HG03135 (cell line): ENCODE results near the gene TMEM143.
"Not testable (repeated sequence)": the region's sequence is repeated elsewhere in the genome, so short reads cannot be mapped to it uniquely, and the experiment has no call there.

Experiments
- ATAC-seq: cut with Tn5 transposase; IDR thresholded peaks from one replicate; pipeline ENCODE4 v1.9.1; 2021; ENCODE audit warnings: mild to moderate bottlenecking, moderate library complexity; ENCODE audit not compliant: unreplicated experiment

The TMEM143 gene

DNA sequence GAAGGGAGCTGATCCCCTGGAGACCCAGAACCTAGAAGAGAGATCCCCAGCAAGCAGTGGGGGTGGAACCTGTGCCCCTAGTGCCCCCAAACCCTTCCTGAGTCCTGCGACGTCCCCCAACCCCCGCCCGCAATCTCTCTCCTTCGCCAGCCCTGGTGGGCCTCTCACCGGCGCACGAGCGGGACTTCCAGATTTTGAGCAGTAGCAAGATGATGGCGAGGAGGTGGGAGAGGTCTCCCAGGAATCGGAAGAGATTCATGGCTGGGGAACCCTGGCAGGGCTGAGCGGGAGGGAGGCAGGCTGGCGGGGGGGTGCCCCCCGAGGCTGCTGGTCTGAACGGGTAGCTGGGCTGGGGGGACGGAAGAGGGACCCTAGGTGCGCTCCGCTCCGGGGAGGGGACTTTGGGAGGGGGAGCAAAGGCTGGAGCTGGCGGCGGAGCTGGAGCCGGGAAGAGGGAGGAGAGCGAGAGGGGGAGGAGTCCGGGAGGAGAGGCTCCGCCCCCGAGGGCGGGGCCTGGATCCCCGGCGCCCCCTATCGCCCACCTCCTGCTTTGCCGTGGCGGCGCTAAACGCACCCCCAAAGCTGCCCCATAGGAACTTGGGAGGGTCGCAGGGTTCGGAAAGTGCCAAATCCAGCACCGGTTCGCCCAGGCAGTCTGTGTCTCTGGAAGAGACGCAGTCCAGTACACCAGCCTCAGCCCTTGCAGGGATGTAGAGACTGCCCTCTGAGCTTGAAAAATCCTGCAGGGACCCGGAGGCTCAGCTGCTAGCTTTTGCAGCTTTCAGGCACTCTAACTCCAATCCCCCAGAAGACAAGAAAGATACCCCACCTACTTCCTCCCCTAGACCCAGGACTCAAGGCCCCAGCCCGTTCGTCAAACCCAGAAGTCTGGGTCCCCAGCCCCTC lies 27.6 kb upstream of the TMEM143 start, which contains the start of gene KDELR1:
Gene KDELR1 (minus strand): TSS at position 452 of the 906 bp plus-strand sequence. CDS start 193 bp downstream, at position 259.
- ATAC-seq = peak; percentile 77

DNA sequence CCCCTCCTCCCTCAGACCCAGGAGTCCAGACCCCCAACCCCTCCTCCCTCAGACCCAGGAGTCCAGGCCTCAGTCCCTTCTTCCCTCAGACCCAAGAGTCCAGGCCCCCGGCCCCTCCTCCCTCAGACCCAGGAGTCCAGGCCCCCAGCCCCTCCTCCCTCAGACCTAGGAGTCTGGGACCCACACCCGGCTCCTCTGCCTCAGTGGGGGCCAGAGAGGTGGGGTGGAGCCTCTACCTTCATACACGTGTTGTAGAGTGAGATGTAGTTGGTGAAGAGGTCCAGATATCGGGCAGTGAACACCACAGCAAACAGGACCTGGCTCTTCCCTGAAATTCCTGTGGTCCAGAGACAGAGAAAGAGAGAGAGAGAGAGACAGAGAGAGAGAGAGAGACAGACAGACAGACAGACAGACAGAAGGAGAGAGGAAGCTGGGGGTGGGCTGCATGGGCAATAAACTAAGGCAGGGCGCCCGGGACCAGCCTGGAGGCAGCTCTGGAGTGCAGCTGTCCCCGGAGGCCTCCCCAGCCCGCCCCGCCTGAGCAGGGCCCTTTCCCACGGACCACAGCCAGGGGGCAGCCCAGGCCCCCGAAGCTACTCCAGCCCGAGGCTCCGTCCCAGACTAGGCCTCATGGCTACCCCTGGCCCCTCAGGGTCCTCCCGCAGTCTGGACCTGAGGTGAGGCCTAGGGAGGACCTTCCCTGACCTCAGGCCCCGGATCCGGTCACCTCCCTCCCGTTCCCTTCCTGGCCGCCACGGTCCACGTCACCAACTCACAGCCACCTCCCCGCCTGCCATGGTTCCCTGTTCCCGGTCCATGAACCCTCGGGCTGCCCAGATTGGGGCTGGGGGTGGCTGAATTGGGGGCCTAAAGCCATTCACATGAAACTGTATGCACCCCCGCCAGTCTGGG lies 26.7 kb upstream of the TMEM143 start:
- ATAC-seq = no peak

DNA sequence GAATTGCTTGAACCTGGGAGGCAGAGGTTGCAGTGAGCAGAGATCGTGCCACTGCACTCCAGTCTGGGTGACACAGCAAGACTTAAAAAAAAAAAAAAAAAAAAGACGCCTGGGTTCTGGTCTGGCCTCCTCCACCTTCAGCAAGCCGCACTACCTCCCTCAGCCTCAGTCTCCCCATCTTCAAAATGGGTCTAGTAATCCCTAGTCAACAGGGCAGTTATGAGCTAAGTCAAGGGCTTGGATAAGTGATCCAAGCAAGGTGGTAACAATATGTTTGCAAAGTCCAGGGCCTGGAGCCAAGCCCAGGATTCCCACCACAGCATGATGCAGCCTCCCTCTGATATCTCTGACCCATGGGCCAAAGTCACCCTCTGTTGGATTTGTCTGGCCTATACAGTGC lies 23.2 kb upstream of the TMEM143 start:
- ATAC-seq = no peak

DNA sequence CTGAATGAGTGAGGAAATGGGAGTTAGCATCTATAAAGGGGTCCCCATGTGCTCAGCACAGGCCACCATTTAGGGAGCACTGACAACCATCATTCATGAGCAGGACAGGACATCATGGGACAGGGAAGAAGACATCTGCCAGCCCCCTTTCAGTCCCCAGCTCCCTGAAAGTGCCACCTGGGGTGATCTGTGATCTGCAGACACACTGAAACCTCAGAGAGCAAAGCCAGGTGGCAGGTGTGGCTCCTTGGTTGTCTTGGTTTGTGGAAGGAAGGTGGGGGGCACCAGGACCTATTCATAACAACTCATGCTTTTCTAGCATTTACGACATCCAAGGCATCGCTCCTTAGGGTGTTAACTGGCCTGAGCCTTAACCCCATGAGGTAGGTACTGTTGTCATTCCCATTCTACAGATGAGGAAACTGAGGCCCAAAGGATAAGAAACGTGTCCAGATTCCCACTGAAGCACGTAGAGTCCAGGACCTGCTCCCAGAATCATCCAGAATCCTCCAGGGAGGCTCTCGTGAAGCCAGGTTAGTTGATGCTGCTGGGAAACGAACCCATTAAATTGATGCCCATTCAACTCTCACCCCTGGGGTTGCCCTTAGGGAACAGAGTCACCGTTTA lies 21.8 kb upstream of the TMEM143 start:
- no peak for ATAC-seq

DNA sequence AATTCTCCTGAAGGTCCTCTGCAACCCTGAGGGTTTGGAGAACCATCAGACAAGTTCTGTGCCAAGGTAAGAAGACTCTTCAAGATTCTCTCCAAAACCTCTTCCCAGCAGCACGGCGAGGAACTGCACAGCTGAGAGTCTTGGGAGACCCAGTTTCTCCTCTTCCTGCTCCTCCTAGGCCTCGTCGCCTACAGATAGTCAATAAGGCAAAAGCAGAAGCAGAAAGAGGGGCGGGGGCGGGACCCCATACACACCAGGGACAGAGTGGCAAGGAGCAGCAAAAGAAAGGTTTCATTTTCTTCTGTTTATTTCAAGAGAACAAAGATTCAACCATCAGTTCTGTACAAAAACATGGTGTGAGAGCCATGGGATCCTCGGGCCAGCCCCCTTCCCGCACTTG lies 18.5 kb upstream of the TMEM143 start:
- no peak for ATAC-seq

DNA sequence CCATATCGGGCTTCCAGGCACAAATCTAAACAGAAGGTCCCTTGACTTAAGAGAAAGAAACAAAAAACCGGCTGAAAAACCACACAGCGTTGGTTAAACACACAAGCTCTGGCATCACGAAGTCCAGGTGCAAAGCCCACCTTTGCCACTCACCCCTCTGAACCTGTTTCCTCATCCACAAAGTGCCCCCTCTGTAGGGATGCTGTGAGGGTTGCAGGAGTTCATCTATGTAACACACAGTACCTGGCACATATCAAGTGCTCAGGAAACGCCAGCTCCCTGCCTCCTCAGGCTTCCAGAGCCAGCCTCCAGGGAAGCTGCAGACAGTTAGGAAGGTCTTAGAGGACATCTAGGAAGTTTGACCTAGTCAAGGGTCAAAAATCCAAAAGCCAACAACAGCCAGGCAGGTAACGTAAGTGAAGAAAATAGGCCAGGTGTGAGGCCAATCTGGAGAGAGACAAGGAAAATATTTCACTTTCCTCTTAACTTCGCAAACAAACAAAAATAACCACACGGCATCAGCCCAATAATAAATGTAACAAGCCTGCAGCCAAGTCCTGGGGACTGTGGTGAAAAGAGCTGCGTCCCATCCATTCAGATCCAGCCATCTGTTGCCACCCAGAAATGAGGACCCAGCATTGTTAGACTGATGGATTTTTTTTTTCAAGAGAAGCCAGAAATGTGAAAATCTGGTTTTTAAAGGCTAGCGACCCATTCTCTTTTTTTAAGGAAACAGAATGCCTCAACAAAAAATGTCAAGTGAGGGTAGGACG lies 17.6 kb upstream of the TMEM143 start:
- ATAC-seq = no peak

DNA sequence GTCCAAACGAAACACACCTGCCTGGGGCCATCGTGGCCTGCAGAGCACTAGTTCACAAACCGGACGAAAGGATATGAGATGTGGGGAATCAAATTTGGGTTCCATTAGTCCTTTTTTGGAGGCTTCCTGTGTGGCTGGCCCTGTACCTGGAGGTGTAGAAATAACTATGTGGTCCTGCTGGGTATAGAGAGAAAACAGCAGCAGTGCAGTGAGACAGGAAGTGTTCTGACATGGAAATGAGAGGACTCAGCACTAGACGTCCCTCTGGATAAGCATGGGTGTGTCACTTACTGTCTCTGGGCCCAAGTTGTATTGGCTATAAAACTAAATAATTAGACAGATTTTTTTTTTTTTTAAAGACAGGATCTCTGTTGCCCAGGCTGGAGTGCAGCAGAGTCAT lies 15.3 kb upstream of the TMEM143 start:
- ATAC-seq = no peak

DNA sequence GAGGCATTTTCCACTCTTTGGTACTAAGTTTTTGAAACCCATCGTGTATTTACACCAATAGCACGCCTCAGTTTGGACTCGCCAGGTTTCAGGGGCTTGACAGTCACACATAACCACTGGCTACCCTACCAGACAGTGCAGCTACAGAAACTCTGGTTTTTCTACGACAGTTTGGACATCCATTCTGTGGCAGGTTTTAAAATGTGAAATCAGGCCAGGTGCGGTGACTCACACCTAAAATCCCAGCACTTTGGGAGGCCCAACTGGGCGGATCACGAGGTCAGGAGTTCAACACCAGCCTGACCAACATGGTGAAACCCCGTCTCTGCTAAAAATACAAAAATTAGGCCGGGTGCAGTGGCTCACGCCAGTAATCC lies 14.4 kb upstream of the TMEM143 start:
- no peak for ATAC-seq

DNA sequence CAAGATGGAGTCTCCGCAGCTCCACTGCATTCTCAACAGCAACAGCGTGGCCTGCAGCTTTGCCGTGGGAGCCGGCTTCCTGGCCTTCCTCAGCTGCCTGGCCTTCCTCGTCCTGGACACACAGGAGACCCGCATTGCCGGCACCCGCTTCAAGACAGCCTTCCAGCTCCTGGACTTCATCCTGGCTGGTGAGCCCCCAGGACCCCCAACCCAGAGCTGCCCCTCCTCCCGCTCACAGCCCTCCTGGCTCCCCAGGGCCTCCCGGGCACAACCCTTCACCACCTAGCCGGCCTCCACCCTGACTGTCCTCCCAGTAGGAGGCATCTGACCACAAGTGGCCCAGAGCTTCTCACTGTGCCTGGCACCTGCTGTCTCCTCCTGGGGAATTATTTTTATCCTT lies 9.8 kb upstream of the TMEM143 start:
- ATAC-seq = no peak

DNA sequence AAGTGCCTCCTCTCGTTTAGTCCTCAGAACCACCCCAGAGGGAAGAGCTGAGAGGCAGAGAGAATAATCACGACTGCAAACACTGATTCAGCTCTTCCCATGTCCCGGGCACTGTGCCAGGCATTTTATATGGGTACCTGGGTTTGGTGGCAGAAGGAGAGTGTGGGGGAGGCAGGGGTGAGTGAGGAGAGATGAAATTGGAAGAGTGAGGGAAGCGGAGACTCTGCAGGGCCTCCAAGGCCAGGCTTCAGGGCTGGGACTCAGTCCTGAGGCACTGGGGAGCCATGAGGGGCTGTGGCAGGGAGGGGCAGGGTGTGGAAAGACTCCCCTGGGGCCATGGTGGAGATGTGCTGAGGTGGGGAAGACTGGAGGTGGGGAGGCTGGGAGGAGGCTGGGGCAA lies 9.2 kb upstream of the TMEM143 start:
- ATAC-seq = no peak

DNA sequence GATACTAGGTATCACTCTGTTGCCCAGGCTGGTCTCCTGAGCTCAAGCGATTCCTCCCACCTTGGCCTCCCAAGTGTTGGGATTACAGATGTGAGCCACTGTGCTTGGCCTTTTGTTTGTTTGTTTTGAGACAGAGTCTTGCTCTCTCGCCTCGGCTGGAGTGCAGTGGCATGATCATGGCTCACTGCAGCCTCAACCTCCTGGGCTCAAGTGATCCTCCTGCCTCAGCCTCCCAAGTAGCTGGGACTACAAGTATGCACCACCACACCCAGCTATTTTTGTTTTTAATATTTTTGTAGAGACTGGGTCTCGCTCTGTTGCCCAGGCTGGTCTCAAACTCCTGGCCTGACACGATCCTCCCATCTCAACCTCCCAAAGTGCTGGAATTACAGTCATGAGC lies 8.0 kb upstream of the TMEM143 start:
- ATAC-seq = not testable (repeated sequence)

DNA sequence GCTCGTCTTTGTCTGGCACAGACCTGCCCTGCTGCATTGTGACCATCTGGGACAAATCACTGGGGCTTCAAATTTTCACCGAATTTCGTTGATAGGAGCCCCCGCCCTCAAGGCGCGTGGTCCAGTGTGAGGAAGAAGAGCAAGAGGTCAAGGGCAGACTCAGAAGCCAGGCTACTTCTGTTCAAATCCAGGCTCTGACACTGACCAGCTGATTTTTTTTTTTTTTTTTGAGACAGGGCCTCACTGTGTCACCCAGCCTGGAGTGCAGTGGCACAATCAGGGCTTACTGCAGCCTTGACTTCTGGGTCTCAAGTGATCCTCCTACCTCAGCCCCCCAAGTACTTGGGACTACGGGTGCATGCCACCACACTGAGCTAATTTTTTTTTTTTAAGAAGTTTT lies 7.6 kb upstream of the TMEM143 start:
- no peak for ATAC-seq

DNA sequence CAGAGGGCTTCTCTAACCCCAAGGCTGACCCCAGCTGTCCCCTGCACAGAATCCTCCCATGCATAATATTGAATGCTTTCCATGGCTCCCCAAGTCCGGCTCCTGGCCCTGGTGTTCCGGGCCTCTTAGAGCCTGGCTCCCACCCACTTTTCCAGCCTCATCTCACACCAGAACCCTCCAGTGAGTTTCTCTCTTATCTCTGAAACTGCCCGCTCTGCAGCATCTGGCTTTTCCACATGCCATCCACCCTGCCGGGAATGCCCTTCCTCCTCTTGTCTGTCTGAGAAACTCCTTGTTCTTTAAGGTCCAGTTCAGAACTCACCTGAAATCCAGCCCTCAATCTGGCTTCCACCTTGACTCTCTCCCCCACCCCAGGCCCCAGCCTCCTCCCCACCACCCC lies 7.2 kb upstream of the TMEM143 start:
- no peak for ATAC-seq

DNA sequence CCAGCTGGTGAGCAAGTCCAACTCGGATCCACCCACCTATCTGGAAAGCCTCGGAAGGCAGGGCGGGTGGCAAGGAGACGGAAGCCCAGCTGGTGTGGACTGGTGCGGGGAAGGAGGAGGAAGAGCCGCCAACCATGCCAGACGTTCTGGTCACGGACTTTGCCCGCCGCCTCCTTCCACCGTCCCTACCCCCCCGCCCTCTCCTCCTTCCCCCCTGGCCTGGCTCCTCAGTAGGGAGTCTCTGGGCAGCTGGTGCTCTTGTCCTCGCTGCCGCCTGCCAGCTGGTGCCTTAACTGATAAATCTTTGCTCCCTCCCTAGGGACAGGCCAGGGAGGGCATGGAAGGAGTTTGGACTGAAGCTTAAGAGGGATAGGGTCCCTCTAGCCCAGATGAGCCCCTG lies 5.2 kb upstream of the TMEM143 start:
- no peak for ATAC-seq

DNA sequence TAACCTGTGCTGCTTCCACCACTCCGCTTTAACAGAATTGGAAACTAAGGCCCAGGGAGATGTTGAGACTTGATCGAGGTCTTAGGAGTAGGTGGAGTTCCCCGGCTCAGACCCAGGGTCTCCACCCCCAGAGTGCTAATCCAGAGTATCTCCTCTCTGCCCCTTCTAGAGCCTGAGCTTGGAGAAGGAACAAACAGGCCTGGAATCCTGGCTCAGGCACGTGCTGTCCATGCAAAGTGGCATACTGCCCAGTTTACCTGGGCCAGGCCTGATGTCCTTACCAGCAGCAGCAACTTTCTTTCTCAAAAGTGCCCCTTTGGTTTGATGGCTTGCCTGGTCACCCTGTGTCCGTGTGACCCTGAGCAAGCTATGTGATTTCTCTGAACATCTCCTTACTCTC lies 4.1 kb upstream of the TMEM143 start:
- ATAC-seq = no peak

DNA sequence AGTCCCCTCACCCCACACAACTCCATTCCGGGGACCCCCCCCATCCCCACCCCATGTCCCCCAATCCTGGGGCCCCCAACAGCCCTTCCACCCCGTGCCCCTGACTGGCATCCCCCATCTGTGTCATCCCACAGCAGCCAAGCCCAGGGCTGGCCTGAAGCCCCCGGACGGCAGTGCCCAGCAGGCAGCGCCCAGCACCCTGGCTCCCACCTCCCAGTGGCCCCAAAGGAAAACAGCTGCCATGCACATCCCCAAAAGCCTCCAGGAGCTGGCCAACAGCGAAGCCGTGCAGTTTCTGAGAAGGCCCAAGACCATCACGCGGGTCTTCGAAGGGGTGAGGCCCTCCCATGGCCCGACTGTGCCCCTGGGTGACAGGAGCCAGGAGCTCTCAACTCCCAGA lies 1.9 kb upstream of the TMEM143 start:
- ATAC-seq = no peak

DNA sequence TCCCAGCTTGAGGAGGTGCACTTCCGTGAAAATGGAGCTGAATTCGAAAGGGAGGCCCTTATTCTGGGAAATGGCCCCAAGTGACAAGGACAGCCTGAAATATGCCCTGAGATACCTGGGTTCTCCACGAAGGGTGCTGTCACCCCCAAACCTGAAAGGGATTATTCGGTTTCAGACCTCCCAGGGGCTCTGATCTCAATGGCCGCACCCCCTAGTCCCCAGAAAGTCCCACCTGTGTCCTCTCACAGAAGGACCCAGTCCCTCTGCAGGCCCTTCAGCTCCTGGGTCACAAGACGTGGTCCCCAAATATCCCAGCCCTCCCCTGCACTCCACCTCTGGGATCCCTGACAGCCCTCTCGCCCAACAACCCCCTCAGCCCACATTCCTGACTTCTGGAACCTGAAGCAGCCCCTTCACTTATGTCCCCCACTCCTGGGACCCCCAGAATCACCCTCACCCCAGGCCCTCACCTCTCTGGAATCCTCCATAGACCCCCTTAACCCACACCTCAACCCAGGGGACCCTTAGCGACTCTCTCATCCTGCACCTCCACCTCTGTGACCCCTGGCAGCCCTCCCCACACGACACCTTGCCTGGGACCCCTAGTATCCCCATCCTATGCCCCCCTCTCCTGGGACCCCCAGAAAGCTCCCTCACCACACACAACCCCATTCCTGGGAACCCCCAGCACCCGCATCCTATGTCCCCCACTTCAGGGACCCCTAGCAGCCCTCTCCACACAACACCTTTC lies 1.0 kb upstream of the TMEM143 start:
- no peak for ATAC-seq

DNA sequence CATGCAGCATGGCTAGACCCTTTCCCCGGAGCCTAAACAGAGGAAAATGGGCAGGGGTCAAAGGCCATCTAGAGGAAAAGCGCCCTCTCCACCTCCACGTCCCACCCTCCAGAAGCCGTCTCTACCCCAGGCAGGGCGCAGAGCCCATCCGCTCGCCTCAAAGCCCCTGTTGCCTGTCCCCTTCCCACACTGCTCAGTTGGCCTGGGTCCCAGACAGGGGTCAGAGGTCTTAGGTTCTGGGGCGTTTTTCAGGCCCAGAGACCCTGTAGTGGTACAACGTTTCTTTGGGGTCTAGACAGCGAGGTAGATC lies 285 bp downstream of the TMEM143 start:
- peak; percentile 6 for ATAC-seq

DNA sequence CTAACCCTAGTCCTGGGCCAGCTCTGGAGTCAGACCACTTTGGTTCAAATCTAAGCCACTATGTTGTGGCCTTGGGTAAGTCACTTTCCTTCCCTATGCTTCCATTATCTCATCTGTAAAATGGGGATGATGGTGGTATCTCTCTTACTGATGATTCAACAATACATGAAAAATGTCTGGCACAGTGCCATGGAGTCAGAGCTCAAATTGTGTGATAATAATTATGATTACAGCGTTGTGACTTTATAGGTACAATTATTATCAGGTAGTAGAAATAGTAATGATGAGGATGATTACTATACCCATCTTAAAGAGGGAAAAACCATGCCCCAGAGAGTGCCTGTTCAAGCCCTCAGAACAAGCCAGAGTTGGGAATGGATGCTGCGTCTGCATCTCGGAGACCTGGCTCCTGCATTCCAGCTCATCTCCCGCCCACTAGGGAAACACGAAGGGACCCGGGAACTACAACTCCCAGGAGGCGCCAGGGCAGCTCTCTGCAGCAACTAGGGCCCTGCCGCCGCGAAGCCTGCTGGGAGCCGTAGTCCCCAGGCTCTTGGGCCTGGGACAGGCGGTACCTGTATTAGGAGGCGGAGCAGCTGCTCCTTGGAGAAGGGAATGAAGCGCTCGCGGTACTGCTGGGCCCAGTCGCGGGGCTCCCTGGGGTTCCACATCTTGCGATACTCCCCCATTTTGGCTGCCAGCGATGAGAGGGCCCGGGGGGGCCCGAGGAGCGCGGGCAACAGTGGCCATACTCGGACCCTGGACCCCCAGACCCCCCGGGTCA lies 832 bp downstream of the TMEM143 start:
- ATAC-seq = peak; percentile 56
